ENCODE measurements around the gene VTN.

VTN gene, protein sequence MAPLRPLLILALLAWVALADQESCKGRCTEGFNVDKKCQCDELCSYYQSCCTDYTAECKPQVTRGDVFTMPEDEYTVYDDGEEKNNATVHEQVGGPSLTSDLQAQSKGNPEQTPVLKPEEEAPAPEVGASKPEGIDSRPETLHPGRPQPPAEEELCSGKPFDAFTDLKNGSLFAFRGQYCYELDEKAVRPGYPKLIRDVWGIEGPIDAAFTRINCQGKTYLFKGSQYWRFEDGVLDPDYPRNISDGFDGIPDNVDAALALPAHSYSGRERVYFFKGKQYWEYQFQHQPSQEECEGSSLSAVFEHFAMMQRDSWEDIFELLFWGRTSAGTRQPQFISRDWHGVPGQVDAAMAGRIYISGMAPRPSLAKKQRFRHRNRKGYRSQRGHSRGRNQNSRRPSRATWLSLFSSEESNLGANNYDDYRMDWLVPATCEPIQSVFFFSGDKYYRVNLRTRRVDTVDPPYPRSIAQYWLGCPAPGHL

DNA sequence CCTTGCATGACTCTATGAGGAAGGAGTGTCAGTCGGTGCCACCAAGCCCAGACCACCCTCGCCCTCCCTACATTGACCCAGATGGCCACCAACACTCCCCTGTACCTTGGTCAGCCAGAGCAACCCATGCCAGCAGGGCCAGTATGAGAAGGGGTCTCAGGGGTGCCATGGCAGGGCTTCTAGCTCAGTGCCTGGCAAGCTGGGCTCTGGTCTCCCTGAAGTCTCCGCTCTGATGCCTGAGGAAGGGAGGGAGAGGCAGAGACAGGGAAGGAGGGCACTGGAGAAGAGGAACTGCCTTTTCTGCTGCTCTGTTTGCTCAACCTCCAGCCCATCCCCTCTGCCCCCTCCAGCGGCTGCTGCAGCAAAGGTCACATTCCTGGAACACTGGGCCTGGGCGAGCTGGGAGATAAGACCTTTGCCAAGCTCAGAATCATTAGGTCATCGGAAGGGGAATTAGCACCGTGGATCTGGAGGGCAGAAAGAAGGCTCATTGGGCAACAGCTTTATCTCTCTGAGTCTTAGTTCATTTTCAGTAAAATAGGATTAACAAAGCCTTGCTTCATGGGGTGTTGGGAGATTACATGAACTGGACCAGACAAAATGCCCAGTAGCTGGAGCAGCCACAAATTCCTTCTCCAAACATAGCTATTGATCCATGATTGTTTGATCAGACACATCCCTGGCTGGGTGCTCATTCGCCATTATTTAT is at the start of gene VTN:
VTN (minus strand) TSS at position 273 of the 709 bp plus-strand sequence; CDS start at position 169, 104 bp downstream.
- no peaks in the 10 kb centered on the region for H3K27me3 ChIP-seq (replicated peaks)
- in situ Hi-C loops (cut with HindIII; ENCODE audit: low pct_ligation_motif_present, low sequenced_read_pairs) = no loop called here
- no peak within 1 kb of the TSS for H3K27ac ChIP-seq
- no peaks in the 10 kb centered on the region for H3K36me3 ChIP-seq (replicated peaks)
- peak within 1 kb of the TSS; percentile 64 for H3K4me3 ChIP-seq (ENCODE audit: low read depth, low read length)
- TF ChIP-seq, protein P1, sequence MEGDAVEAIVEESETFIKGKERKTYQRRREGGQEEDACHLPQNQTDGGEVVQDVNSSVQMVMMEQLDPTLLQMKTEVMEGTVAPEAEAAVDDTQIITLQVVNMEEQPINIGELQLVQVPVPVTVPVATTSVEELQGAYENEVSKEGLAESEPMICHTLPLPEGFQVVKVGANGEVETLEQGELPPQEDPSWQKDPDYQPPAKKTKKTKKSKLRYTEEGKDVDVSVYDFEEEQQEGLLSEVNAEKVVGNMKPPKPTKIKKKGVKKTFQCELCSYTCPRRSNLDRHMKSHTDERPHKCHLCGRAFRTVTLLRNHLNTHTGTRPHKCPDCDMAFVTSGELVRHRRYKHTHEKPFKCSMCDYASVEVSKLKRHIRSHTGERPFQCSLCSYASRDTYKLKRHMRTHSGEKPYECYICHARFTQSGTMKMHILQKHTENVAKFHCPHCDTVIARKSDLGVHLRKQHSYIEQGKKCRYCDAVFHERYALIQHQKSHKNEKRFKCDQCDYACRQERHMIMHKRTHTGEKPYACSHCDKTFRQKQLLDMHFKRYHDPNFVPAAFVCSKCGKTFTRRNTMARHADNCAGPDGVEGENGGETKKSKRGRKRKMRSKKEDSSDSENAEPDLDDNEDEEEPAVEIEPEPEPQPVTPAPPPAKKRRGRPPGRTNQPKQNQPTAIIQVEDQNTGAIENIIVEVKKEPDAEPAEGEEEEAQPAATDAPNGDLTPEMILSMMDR (IDR thresholded peaks at IDR 0.05; ENCODE audit: low read depth, low read length, missing control alignments) = peak; percentile 1
- DNase-seq = no peak

DNA sequence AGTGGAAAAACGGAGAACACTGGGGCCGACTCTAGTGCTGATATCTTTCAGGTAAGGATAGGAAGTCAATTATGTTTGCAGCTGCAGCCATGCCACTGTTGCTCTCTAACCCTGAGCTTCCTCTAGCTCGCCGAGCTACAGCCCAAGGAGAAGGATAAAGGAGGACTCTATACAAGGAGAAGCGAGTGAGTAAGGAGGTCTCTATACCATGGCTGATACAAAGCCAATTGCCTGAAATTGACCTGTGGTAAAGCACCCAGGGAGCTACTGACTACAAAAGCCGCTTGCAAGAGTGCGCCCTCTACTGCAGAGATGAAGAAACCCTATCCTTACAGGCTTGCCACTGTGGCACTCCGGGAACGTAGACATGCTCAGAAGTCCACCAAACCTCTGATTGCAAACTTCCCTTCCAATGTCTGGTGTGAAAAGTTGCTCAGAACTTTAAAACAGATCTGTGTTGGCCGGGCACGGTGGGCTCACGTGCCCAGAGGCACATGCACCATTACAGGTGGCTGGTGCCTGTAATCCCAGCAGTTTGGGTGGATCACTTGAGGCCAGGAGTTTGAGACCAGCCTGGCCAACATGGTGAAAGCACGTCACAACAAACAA is 46.7 kb upstream of the VTN start:
- in situ Hi-C loops (cut with HindIII; ENCODE audit: low pct_ligation_motif_present, low sequenced_read_pairs) = no loop called here
- peak; percentile 58 for DNase-seq
- TF ChIP-seq, protein P1 (IDR thresholded peaks at IDR 0.05; ENCODE audit: low read depth, low read length, missing control alignments) = peak; percentile 86

DNA sequence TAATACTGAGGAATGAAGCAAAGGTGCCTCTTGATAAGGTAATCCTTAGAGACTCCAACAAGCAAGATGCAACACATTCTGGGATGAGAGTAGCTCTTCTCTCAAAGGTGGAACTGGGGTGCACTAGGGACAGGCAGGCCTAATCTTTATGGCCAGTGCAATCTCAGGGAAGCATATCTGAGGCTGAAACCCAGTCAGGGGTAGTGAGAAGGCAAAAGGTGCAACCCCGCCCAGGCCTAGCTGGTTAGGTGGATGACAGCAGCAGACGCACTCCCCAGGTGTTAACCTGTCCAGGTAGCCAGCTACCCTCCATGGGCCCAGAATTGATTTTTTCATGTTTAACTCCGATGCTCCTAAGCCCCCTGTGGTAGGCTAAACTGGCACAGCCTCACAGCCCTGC is 45.8 kb upstream of the VTN start:
- Histone ChIP-seq H3K27ac (no peak overlapping the region), H3K4me3 (ENCODE audit: low read depth, low read length) (no peak overlapping the region), H3K27me3 (replicated peaks) (no peaks in the 10 kb centered on the region), H3K36me3 (replicated peaks) (no peaks in the 10 kb centered on the region)
- in situ Hi-C loops (cut with HindIII; ENCODE audit: low pct_ligation_motif_present, low sequenced_read_pairs) = no loop called here
- TF ChIP-seq, protein P1 (IDR thresholded peaks at IDR 0.05; ENCODE audit: low read depth, low read length, missing control alignments) = no peak
- no peak for DNase-seq

More for the DNA sequence above, 46.7 kb upstream of the VTN start:
- Histone ChIP-seq H3K27ac (no peak overlapping the region), H3K36me3 (replicated peaks) (no peaks in the 10 kb centered on the region), H3K27me3 (replicated peaks) (no peaks in the 10 kb centered on the region), H3K4me3 (ENCODE audit: low read depth, low read length) (no peak overlapping the region)

DNA sequence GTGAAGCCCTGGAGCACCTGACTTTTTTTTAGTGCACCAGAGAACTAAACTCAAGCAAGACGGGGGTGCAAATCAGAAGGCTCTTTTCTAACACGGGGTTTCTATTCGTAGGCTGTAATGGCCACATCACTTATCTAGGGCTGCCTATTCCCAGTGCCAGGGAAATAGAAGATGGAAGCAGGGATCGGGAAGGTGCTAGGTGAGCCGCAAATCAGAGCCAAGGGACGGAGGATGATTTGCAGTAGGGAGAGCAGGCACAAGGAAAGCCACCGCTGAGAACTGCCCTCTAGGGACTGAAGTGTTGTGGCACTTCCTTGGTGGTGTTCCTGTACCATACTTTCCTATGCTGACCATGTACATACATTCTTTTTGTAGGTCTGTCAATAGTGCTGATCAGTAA is 43.7 kb upstream of the VTN start:
- Histone ChIP-seq H3K4me3 (ENCODE audit: low read depth, low read length) (no peak overlapping the region), H3K27me3 (replicated peaks) (no peaks in the 10 kb centered on the region), H3K36me3 (replicated peaks) (no peaks in the 10 kb centered on the region), H3K27ac (no peak overlapping the region)
- DNase-seq = no peak
- TF ChIP-seq, protein P1 (IDR thresholded peaks at IDR 0.05; ENCODE audit: low read depth, low read length, missing control alignments) = no peak
- in situ Hi-C loops (cut with HindIII; ENCODE audit: low pct_ligation_motif_present, low sequenced_read_pairs) = no loop called here

DNA sequence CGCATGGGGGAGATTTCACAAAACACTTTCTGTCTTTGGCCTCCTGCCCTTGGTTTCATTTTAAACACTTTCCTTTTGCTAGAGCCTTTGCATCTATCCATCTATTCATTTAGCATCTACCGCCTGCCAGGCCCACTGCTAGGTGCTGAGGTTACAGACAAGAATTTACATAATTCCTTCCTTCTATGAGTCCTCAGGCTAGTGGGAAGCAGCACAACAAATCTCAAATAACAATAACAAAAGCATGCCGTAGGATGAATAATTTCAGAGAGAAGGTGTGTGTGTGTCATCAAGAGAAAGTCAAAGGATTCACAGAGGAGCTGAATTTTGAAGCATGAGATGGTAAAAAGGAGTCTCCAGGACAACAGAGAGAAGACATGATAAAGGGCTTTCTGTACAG is 42.0 kb upstream of the VTN start:
- no peak for DNase-seq
- Histone ChIP-seq H3K36me3 (replicated peaks) (no peaks in the 10 kb centered on the region), H3K27me3 (replicated peaks) (no peaks in the 10 kb centered on the region), H3K4me3 (ENCODE audit: low read depth, low read length) (no peak overlapping the region), H3K27ac (no peak overlapping the region)
- in situ Hi-C loops (cut with HindIII; ENCODE audit: low pct_ligation_motif_present, low sequenced_read_pairs) = no loop called here
- TF ChIP-seq, protein P1 (IDR thresholded peaks at IDR 0.05; ENCODE audit: low read depth, low read length, missing control alignments) = no peak

Data from brain microvascular endothelial cell (primary cell).